ENCODE data around the gene PRDM5. TPM values are rescaled to one million over a fixed set of nuclear protein-coding genes. Genes with fewer than 3 reads are reported as not detected.

Gene PRDM5
- total and polyA plus RNA-seq, 5 donors: 2.4 to 20.3 (median 16.5) TPM

Other genes starting within 250 kb of the PRDM5 start
- 1 to 10 TPM in 3 of 4 donors, under 1 TPM in 1; 0.50 to 6.3 (median 2.3) TPM for gene NDNF, start 149.8 kb upstream of the PRDM5 start, total RNA-seq
- gene NDNF, start 149.8 kb upstream of the PRDM5 start, polyA plus RNA-seq: 2.5 TPM
- gene TNIP3, start 241.6 kb upstream of the PRDM5 start, total RNA-seq: not detected
- not detected for gene TNIP3, start 241.6 kb upstream of the PRDM5 start, polyA plus RNA-seq